DND-41 (cell line): ENCODE measurements around the gene PHC3.
"Not testable (repeated sequence)": the region's sequence is repeated elsewhere in the genome, so short reads cannot be mapped to it uniquely, and the experiment has no call there.

Experiments used
- ATAC-seq: fragments of 200-7000 bp; cut with Tn5 transposase; 3 replicates; pipeline ENCODE4 v1.9.1; 2021; ENCODE audit warnings: low read depth; ENCODE audit not compliant: insufficient read depth
- DNase-seq: peaks from one replicate; pipeline ENCODE4 v3.0.0-alpha.2; 2020
- H2AFZ ChIP-seq: 2 replicates; pipeline ENCODE4 v1.6.0; 2012; ENCODE audit warnings: low read depth, low read length
- H3K27ac ChIP-seq: 2 replicates; pipeline ENCODE4 v1.5.1; 2012; ENCODE audit warnings: low read length, inconsistent platforms
- H3K27me3 ChIP-seq: fragments of 200-600 bp; sonication (generic); 2 replicates; pipeline ENCODE4 v1.6.0; 2012; ENCODE audit warnings: low read length, mild to moderate bottlenecking, inconsistent platforms; ENCODE audit not compliant: insufficient read depth, poor library complexity
- H3K36me3 ChIP-seq: 2 replicates; pipeline ENCODE4 v1.5.1; 2012; ENCODE audit warnings: low read length, inconsistent platforms; ENCODE audit not compliant: insufficient read depth
- H3K4me1 ChIP-seq: 2 replicates; pipeline ENCODE4 v1.5.1; 2012; ENCODE audit warnings: mild to moderate bottlenecking, low read length; ENCODE audit not compliant: insufficient read depth
- H3K4me2 ChIP-seq: 2 replicates; pipeline ENCODE4 v1.6.0; 2012; ENCODE audit warnings: mild to moderate bottlenecking, moderate library complexity, low read length, inconsistent platforms; ENCODE audit not compliant: insufficient read depth
- H3K4me3 ChIP-seq, 2 experiments: fragments of 200-600 bp in 1 of 2; shearing (Covaris generic) in 1 of 2; 2 replicates each; pipeline ENCODE4 v1.5.1; 2012 to 2016; ENCODE audit warnings: inconsistent platforms in 2 of 2, low read length in 2 of 2, mild to moderate bottlenecking in 2 of 2, low read depth in 1 of 2, moderate library complexity in 1 of 2
- H3K79me2 ChIP-seq: 2 replicates; pipeline ENCODE4 v1.6.0; 2012; ENCODE audit warnings: low read length, inconsistent platforms; ENCODE audit not compliant: insufficient read depth
- H3K9ac ChIP-seq: 2 replicates; pipeline ENCODE4 v1.6.0; 2012; ENCODE audit warnings: low read depth, mild to moderate bottlenecking, inconsistent platforms, low read length, moderate library complexity
- H3K9me3 ChIP-seq: 2 replicates; pipeline ENCODE4 v1.5.1; 2012; ENCODE audit warnings: low read length, moderate library complexity, mild to moderate bottlenecking, inconsistent platforms; ENCODE audit not compliant: insufficient read depth, severe bottlenecking
- H4K20me1 ChIP-seq: 2 replicates; pipeline ENCODE4 v1.6.0; 2012; ENCODE audit warnings: low read length; ENCODE audit not compliant: insufficient read depth
- EZH2 ChIP-seq: IDR thresholded peaks from 3 replicates; pipeline ENCODE4 v1.6.1; 2012; ENCODE audit warnings: borderline replicate concordance, low read depth, mild to moderate bottlenecking, moderate library complexity, low read length, inconsistent platforms; ENCODE audit not compliant: severe bottlenecking
- TF ChIP-seq, protein P1 (sequence below): IDR thresholded peaks from 2 replicates; pipeline ENCODE4 v1.5.1; 2012; ENCODE audit warnings: borderline replicate concordance, low read length, moderate library complexity, mild to moderate bottlenecking; ENCODE audit not compliant: poor library complexity, severe bottlenecking; ENCODE audit errors: extremely low read depth

PHC3 gene

DNA sequence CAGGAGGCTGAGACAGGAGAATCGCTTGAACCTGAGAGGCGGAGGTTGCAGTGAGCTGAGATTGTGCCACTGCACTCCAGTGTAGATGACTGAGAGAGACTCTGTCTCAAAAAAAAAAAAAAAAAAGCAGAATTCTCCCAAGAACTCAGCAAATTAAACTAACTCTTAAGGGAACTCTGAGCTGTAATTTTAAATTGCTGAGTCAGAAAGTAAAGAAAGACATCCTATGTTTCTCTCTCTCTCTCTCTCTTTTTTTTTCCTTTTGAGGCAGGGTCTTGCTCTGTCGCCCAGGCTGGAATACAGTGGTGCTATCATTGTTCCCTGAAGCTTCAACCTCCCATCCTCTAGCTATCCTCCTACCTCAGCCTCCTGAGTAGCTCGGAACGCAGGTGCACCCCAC lies 20.0 kb upstream of the PHC3 start:
- peaks cover 4% of the 10 kb centered on the region for H3K27me3 ChIP-seq
- H3K9me3 ChIP-seq, result no peaks in the 10 kb centered on the region
- H4K20me1 ChIP-seq, result no peaks in the 10 kb centered on the region
- TF ChIP-seq, protein P1, sequence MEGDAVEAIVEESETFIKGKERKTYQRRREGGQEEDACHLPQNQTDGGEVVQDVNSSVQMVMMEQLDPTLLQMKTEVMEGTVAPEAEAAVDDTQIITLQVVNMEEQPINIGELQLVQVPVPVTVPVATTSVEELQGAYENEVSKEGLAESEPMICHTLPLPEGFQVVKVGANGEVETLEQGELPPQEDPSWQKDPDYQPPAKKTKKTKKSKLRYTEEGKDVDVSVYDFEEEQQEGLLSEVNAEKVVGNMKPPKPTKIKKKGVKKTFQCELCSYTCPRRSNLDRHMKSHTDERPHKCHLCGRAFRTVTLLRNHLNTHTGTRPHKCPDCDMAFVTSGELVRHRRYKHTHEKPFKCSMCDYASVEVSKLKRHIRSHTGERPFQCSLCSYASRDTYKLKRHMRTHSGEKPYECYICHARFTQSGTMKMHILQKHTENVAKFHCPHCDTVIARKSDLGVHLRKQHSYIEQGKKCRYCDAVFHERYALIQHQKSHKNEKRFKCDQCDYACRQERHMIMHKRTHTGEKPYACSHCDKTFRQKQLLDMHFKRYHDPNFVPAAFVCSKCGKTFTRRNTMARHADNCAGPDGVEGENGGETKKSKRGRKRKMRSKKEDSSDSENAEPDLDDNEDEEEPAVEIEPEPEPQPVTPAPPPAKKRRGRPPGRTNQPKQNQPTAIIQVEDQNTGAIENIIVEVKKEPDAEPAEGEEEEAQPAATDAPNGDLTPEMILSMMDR, result no peak
- no peak for TF ChIP-seq EZH2
- H2AFZ ChIP-seq, result no peak overlapping the region
- H3K4me2 ChIP-seq, result no peak overlapping the region
- no peaks in the 10 kb centered on the region for H3K4me1 ChIP-seq
- H3K9ac ChIP-seq, result no peak overlapping the region
- ATAC-seq (no peak), DNase-seq (no peak)
- H3K4me3 ChIP-seq, result no peak overlapping the region
- H3K79me2 ChIP-seq, result no peaks in the 10 kb centered on the region
- no peaks in the 10 kb centered on the region for H3K36me3 ChIP-seq
- H3K27ac ChIP-seq, result no peak overlapping the region

DNA sequence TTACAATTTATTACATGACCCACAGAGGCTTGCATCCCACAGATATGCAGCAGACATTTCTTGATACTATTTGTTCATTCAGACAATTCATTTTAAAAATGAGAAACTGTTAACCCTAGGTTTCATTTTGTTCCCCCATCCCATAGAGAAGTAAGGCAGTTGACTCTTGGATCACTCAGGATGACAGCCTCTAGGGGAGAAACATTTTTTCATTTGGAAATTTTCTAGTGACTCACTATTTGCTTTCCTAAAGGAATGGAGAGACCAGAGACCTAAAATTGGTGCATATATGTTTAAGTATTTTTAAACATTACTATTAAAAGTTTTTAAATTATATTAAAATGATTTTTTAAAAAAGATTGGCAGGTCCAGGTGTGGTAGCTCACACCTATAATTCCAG lies 19.5 kb upstream of the PHC3 start:
- Histone ChIP-seq H3K9me3 (no peaks in the 10 kb centered on the region), H3K27me3 (peaks cover 4% of the 10 kb centered on the region), H3K79me2 (no peaks in the 10 kb centered on the region), H3K4me3 (no peak overlapping the region), H3K27ac (no peak overlapping the region), H2AFZ (no peak overlapping the region), H3K4me2 (no peak overlapping the region), H4K20me1 (no peaks in the 10 kb centered on the region), H3K9ac (no peak overlapping the region), H3K36me3 (no peaks in the 10 kb centered on the region), H3K4me1 (no peaks in the 10 kb centered on the region)
- DNase-seq (no peak), ATAC-seq (no peak)
- TF ChIP-seq EZH2, result no peak
- TF ChIP-seq, protein P1, result no peak

DNA sequence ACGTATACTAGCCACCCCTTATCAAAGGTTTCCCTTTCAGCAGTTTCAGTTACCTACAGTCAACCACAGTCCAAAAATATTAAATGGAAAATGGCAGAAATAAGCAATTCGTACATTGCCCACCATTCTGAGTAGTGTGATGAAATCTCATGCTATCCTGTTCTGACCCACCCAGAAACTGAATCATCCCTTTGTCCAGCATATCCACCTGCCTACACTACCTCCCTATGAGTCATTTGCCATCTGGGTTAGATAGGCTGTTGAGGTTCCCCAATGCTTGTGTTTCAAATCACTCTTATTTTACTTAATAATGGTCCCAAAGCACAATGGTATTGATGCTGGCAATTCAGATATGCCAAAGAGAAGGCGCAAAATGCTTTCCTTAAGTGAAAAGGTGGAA lies 15.3 kb upstream of the PHC3 start:
- H3K27ac ChIP-seq, result no peak overlapping the region
- no peaks in the 10 kb centered on the region for H3K4me1 ChIP-seq
- no peaks in the 10 kb centered on the region for H3K79me2 ChIP-seq
- H3K9ac ChIP-seq, result no peak overlapping the region
- H2AFZ ChIP-seq, result no peak overlapping the region
- H3K27me3 ChIP-seq, result no peaks in the 10 kb centered on the region
- H3K9me3 ChIP-seq, result no peaks in the 10 kb centered on the region
- TF ChIP-seq EZH2, result no peak
- TF ChIP-seq, protein P1, result no peak
- no peak overlapping the region for H3K4me2 ChIP-seq
- H3K36me3 ChIP-seq, result no peaks in the 10 kb centered on the region
- DNase-seq (no peak), ATAC-seq (no peak)
- no peaks in the 10 kb centered on the region for H4K20me1 ChIP-seq
- no peak overlapping the region for H3K4me3 ChIP-seq

DNA sequence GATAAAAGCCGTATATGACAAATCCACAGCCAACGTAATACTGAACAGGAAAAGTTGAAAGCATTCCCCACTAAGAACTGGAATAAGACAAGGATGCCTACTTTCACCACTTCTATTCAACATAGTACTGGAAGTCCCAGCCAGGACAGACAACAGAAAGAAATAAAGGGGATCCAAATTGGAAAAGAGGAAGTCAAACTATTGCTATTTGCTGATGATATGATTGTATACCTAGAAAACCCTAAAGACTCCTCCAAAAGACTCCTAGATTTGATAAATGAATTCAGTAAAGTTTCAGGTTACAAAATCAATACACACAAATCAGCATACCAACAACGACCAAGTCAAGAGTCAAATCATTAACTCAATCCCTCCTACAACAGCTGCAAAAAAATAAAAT lies 14.2 kb upstream of the PHC3 start:
- not testable (repeated sequence) for H3K4me3 ChIP-seq, DNase-seq, ATAC-seq, H4K20me1 ChIP-seq, H2AFZ ChIP-seq, H3K36me3 ChIP-seq, H3K9me3 ChIP-seq, H3K4me1 ChIP-seq, H3K9ac ChIP-seq, H3K79me2 ChIP-seq, H3K27me3 ChIP-seq, H3K4me2 ChIP-seq, H3K27ac ChIP-seq
